ENCODE measurements around the gene GPR152.

GPR152 gene

GRCh38 chr11:67419325-67420049 lies 33.0 kb downstream of the GPR152 start:
- no peak for TF ChIP-seq CTCF (IDR thresholded peaks at IDR 0.05)
- Histone ChIP-seq H3K27ac (peak overlapping the region; percentile 93 to 95), H3K9me3 (no peaks in the 10 kb centered on the region), H3K36me3 (no peaks in the 10 kb centered on the region), H3K4me1 (peaks cover 5 to 65% (median 54%) of the 10 kb centered on the region in 4 donors), H3K4me3 (no peak overlapping the region), H3K27me3 (no peaks in the 10 kb centered on the region)
- intact Hi-C loops (cut with DNase I; ENCODE audit: low total_unique reads), result loop anchor here (5.0 kb wide), 1 partner anchor 48 kb away; the partner anchor contains the start of gene TMEM134
- no peak for DNase-seq

GRCh38 chr11:67418476-67419281 lies 33.9 kb downstream of the GPR152 start:
- Histone ChIP-seq H3K36me3 (no peaks in the 10 kb centered on the region), H3K4me1 (peaks cover 5 to 65% (median 54%) of the 10 kb centered on the region in 4 donors), H3K27me3 (no peaks in the 10 kb centered on the region), H3K9me3 (no peaks in the 10 kb centered on the region), H3K27ac (peak overlapping the region; percentile 93 to 95), H3K4me3 (no peak overlapping the region)
- TF ChIP-seq CTCF (IDR thresholded peaks at IDR 0.05), result no peak
- intact Hi-C loops (cut with DNase I; ENCODE audit: low total_unique reads), result no loop called here
- no peak for DNase-seq

GRCh38 chr11:67417425-67417824 lies 35.1 kb downstream of the GPR152 start:
- TF ChIP-seq CTCF (IDR thresholded peaks at IDR 0.05), result no peak
- H3K27ac ChIP-seq, result peak overlapping the region; percentile 93 to 95
- H3K4me3 ChIP-seq, result no peak overlapping the region
- no peak for DNase-seq
- intact Hi-C loops (cut with DNase I; ENCODE audit: low total_unique reads), result no loop called here
- H3K9me3 ChIP-seq, result no peaks in the 10 kb centered on the region
- peaks cover 5 to 65% (median 54%) of the 10 kb centered on the region in 4 donors for H3K4me1 ChIP-seq
- H3K36me3 ChIP-seq, result no peaks in the 10 kb centered on the region
- peaks cover 0 to 3% of the 10 kb centered on the region in 2 donors for H3K27me3 ChIP-seq

- DNase-seq, result peak; percentile 57 to 83
- intact Hi-C loops (cut with DNase I; ENCODE audit: low total_unique reads), result no loop called here
- Histone ChIP-seq H3K4me3 (no peak overlapping the region), H3K27me3 (peaks cover 0 to 11% of the 10 kb centered on the region in 2 donors), H3K27ac (peak overlapping the region; percentile 93 to 95), H3K4me1 (peaks cover 5 to 65% (median 54%) of the 10 kb centered on the region in 4 donors), H3K36me3 (no peaks in the 10 kb centered on the region), H3K9me3 (no peaks in the 10 kb centered on the region)
- no peak for TF ChIP-seq CTCF (IDR thresholded peaks at IDR 0.05)
Measured at GRCh38 chr11:67416416-67417335, 35.9 kb downstream of the GPR152 start.

Data from tibial artery (tissue), 4 donors.